Measurements from ENCODE around the gene ANO1.

Gene ANO1

DNA sequence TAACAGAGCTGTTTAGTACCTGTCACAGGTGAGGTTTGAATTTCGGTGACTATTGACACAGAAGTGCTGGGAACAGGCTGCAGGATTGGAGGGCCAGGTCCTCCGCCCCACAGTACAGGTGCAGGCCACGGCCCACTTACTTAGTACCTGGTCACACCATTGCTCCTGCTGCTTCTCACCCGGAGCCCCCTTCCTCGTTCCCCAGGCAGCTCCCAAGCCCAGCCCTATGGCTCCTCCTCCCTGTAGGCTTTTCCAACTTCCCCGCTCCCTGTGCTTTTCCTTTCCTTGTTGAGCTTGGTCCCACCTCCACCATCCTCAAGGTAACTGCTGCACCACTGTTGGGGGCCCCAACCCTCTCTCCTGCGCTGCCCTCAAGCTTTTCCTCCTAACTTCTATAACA is 27.9 kb upstream of the ANO1 start:
- DNase-seq (ENCODE audit: low read depth) = no peak

GRCh38 chr11:70054004-70054403 is 24.1 kb upstream of the ANO1 start:
- no peak for DNase-seq (ENCODE audit: low read depth)

DNA sequence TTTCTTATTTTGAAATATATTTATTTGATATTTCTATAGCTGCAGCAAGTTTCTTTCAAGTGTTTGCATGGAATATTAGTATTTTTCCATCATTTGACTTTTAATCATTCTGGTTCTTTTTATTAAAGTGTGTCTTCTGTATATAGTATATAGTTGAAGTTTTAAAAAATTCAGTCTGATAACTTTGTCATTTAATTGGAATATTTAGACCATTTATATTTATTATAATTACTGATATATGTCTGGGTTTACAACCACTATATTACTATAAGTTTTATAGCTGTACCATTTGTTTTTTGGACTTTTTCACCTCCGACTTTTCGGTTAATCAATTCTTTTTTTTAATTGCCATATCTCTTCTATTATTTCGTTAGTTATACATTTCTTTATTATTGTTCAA is 22.7 kb upstream of the ANO1 start:
- DNase-seq (ENCODE audit: low read depth) = no peak

GRCh38 chr11:70057080-70057479 is 21.0 kb upstream of the ANO1 start:
- DNase-seq (ENCODE audit: low read depth) = no peak

- DNase-seq (ENCODE audit: low read depth) = no peak
Observed at GRCh38 chr11:70059971-70060370, 18.1 kb upstream of the ANO1 start.

DNA sequence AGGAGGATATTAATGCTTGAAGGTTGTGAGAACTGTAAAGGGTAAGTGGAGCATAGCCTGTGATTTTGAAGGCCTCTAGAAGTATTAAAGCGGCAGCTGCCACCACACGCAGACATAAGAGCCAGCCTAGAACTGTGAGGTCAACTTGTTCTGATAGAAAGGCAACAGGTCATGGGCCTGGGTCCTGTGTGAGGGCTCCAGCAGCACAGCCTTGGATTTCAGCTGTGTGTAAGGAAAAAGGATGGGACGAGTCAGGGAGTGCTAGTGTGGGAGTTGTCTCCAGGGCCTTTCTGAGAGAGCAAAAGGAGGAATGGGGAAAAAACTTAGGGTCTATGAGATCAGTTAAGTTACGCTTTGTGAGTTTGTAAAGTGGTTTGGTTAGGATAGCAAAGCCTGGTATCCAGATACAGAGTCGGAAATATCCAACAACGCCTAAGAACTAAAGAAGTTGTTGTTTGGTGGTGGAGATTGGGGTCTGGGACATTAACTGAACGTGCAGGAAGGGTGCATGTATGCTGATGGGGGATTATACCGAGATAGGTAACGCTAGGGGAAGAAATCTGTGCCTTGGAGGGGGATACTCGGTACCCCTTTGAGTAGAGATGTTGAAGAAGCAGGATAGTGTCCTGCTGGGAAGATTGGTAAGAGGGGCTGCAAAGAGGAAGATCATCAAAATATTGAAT is 17.4 kb upstream of the ANO1 start:
- no peak for DNase-seq (ENCODE audit: low read depth)

- DNase-seq (ENCODE audit: low read depth) = no peak
Observed at GRCh38 chr11:70061734-70062133, 16.4 kb upstream of the ANO1 start.

DNA sequence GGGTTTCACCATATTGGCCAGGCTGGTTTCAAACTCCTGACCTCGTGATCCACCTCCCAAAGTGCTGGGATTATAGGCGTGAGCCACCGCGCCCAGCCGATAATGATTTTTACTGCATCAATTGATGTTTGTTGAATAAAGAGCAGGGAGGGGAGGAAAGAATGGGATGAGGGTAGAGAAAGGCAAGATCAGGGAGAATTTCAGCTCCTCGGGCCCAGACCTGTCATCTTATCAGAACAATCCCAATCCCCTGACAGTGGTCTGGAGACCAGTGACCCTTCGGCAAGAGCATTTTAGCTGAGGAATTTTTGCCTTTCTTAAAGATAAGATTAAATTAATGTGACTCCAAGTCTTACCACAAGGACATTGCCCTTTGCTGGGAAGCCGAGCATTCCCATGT is 15.0 kb upstream of the ANO1 start:
- DNase-seq (ENCODE audit: low read depth) = no peak

DNA sequence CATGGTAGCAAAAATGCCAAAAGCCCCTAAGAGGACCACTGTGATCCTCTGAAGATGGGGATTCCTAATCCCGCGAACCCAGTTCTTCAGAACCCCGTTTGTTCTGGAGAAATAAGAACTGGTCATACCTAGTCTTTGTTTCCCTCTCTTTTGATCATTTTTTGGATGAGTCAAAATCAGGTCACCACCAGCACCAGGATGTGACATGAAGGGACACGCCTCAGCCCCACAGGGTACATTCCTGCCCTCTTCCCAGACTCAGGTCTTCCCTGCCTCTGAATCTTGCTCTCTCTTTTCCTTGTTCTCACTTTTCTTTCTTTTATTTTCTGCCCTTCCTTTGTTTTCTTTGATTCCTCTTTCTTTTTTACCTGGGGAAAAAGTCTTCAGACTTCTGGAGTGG is 14.6 kb upstream of the ANO1 start:
- DNase-seq (ENCODE audit: low read depth) = no peak

DNA sequence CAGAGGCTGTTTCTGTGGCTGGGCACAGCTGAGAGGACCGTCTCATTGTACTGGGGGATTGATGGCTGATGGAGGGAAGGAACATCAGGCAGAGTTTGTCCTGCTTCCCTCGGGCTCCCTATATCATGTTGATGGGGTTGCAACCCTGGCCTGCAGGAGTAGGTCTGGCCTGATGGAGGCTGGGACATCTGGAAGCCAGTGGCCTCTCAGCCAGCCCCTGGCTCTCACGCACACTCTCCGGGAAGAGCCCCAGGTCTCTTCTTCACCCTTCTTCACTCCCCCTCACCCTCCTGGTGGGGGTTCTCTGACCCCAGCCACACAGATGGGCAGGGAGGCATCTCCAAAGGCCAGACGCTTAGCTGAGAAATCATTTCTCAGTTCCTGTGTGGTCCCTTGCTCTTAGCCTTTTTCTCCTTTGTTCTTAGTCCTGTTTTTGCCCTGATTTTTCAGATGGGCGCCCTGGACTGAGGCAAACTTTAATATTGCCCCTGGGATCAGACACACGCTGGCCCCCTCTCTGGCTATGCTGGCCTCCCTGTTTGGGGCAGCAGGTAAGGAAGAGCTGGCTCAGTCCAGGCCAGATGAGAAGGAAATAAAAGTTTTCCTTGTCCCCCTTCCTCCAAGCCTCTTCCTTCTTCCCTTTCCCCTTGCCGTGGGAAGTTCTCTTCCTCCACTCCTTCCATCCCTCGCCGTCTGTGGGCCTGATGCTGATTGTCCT is 13.9 kb upstream of the ANO1 start:
- no peak for DNase-seq (ENCODE audit: low read depth)

GRCh38 chr11:70064726-70065317 is 13.3 kb upstream of the ANO1 start:
- no peak for DNase-seq (ENCODE audit: low read depth)

GRCh38 chr11:70065318-70066135 is 12.6 kb upstream of the ANO1 start:
- DNase-seq (ENCODE audit: low read depth) = no peak

DNA sequence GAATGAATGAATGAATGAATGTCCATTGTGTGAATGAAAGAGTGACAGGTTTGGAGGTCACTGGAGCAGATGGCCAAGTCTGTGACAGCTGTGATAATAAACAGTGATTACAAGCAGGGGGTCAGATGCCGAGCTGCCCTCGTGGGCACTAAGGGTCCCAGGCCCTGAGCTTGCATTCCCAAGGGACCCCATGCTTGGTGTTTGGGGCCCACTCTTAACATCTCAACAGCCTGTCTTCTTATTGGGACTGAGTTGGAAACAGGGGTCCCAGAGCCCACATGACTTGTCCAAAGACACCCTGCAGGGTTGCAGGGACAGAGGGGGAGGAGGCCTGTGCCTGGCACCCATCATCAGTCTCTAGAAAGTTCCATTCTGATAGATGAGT is 12.0 kb upstream of the ANO1 start:
- DNase-seq (ENCODE audit: low read depth) = no peak

GRCh38 chr11:70066628-70067027 is 11.5 kb upstream of the ANO1 start:
- no peak for DNase-seq (ENCODE audit: low read depth)

- no peak for DNase-seq (ENCODE audit: low read depth)
Observed at GRCh38 chr11:70067036-70067435, 11.1 kb upstream of the ANO1 start.

- DNase-seq (ENCODE audit: low read depth) = no peak
Observed at GRCh38 chr11:70067591-70068341, 10.4 kb upstream of the ANO1 start.

DNA sequence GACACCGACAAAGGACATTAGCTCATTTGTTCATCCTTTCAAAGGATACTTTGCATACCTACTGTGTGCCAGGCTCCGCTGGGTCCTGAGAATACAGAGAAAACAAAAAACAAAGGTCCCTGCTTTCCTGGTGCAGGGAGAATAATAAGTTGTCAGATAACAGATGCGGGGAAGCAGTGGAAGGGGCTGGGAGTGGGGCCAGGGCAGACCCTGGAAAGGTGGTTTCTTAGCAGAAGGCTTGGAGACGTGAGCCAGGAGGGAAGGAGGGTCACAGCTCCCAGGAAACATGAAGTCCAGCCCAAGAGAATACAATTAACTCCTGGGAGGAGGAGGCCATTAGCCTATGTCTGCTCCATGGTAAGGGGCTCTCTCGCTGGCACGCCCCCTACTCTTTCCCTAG is 9.8 kb upstream of the ANO1 start:
- no peak for DNase-seq (ENCODE audit: low read depth)

DNA sequence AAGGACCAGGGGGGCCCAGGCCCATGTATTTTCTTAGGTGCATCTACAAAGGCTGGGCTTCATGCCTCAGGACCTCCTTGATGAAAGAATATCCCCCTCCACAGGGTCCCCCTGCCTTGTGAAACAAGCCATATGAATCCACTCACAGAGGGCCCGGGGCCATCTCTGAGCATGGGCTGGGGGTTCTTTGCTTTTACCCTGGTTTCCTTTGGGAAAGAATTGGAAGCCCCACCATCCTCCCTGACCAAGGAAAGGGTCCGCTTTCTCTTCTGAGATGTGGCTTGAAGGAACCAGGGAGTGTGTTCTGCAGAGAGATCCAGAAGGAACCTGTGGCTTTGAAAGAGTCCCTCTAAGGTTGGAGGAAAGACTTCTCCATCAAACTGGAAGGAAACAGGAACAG is 9.2 kb upstream of the ANO1 start:
- DNase-seq (ENCODE audit: low read depth) = no peak

GRCh38 chr11:70070706-70071105 is 7.4 kb upstream of the ANO1 start:
- no peak for DNase-seq (ENCODE audit: low read depth)

GRCh38 chr11:70071996-70072395 is 6.1 kb upstream of the ANO1 start:
- no peak for DNase-seq (ENCODE audit: low read depth)

GRCh38 chr11:70072461-70072860 is 5.7 kb upstream of the ANO1 start:
- DNase-seq (ENCODE audit: low read depth) = no peak
